GM12864 (cell line): ENCODE data around the gene WDR86.
A peak's percentile ranks its signal among the peaks of the same experiment; 100 is the strongest.

Experiments used
- DNase-seq: peaks from one replicate; pipeline ENCODE4 v3.0.0-alpha.2; 2011; ENCODE audit warnings: low read depth
- H3K4me3 ChIP-seq: 2 replicates; pipeline ENCODE4 v1.5.1; 2011; ENCODE audit warnings: mild to moderate bottlenecking, low read depth, low read length, control low read depth
- TF ChIP-seq, protein P1 (sequence below): IDR thresholded peaks from 2 replicates; pipeline ENCODE4 v1.5.1; 2011; ENCODE audit warnings: low read depth, mild to moderate bottlenecking, moderate library complexity, low read length, control low read depth, inconsistent platforms; ENCODE audit errors: missing control alignments

Gene WDR86

DNA sequence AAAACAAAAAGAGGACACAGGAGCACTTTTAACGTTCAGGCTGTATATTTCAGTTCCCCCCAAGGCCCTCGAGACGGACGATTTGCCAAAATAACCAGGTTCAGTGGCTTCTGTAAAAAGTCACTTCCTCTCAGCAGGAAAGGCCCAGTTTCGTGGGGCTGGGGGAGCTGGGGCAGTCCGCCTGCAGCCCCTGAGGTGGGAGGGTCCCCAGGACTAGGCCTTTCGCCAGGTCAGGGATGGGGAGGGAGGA lies 28.8 kb downstream of the WDR86 start:
- no peak for DNase-seq
- TF ChIP-seq, protein P1, sequence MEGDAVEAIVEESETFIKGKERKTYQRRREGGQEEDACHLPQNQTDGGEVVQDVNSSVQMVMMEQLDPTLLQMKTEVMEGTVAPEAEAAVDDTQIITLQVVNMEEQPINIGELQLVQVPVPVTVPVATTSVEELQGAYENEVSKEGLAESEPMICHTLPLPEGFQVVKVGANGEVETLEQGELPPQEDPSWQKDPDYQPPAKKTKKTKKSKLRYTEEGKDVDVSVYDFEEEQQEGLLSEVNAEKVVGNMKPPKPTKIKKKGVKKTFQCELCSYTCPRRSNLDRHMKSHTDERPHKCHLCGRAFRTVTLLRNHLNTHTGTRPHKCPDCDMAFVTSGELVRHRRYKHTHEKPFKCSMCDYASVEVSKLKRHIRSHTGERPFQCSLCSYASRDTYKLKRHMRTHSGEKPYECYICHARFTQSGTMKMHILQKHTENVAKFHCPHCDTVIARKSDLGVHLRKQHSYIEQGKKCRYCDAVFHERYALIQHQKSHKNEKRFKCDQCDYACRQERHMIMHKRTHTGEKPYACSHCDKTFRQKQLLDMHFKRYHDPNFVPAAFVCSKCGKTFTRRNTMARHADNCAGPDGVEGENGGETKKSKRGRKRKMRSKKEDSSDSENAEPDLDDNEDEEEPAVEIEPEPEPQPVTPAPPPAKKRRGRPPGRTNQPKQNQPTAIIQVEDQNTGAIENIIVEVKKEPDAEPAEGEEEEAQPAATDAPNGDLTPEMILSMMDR = no peak
- H3K4me3 ChIP-seq = peak overlapping the region; percentile 27

DNA sequence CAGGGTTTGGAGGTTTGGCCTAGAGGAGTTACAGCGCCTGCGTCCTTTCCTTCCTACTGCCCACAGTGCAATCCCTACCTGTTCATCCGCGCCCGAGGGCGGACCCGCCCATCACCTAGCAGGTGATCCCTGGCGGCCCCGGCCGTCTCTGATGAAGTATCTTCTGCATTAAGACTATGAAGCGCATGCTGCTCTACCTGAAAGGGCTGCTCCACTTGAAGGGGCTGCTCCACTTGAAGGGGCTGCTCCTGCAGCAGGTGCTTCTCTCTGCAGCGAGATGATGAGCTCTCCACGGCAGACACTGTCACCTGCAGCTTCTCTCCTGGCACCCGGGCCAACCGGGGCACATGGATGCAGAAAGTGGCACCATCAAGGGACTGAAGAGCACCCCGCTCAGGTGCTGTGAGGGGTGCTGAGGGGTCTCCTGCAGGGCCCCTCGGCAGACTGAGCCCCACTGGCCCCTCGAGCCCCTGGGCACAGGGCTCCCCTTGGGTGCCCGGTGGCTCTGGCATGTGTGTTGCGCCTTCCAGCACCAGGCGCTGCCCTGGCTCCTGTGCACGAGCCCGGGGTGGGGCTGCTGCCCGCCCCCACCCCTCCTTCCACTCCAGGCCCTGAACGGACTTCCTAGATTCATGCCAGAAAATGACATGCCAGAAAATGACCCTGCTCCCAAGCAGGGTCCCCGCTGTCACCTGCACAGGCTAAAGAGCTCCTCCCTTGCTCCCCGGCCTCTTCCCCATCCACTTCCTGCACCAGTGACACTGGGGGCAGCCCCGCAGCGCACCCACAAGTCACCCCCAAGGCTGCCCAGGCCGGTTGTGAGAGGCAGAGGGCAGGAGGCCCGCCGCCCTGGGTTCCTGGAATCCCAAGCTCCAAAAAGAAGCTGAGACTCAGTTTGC lies 29.4 kb downstream of the WDR86 start:
- TF ChIP-seq, protein P1 = no peak
- no peak for DNase-seq
- H3K4me3 ChIP-seq = no peak overlapping the region; the same call in 1 of the 2 replicates

- H3K4me3 ChIP-seq = no peak overlapping the region
- no peak for DNase-seq
- TF ChIP-seq, protein P1 = no peak
Observed at GRCh38 chr7:151379534-151380198, 30.2 kb downstream of the WDR86 start.

GRCh38 chr7:151379193-151379520 lies 30.7 kb downstream of the WDR86 start:
- TF ChIP-seq, protein P1 = no peak
- no peak overlapping the region for H3K4me3 ChIP-seq
- DNase-seq = no peak

GRCh38 chr7:151378496-151379192 lies 31.2 kb downstream of the WDR86 start:
- no peak for DNase-seq
- TF ChIP-seq, protein P1 = no peak
- no peak overlapping the region for H3K4me3 ChIP-seq

GRCh38 chr7:151378011-151378410 lies 31.8 kb downstream of the WDR86 start:
- DNase-seq = no peak
- H3K4me3 ChIP-seq = no peak overlapping the region
- TF ChIP-seq, protein P1 = no peak
